GM13976 (cell line): ENCODE data around the gene ENAH.

Source experiments
- DNase-seq: peaks from one replicate; pipeline ENCODE4 v3.0.0; 2012; ENCODE audit warnings: low spot score
- in situ Hi-C: fragments of 300-500 bp; cut with MboI; formaldehyde crosslinking; loops from one replicate; pipeline ENCODE4 v1.12.0; 2022; ENCODE audit warnings: low sequenced_read_pairs, mixed read lengths, inconsistent platforms; ENCODE audit not compliant: unreplicated experiment
- TF ChIP-seq, protein P1 (sequence below): IDR thresholded peaks from 2 replicates; pipeline ENCODE4 v1.5.1; 2012; ENCODE audit warnings: borderline replicate concordance, mild to moderate bottlenecking; ENCODE audit not compliant: insufficient read depth; ENCODE audit errors: extremely low read depth, missing control alignments, control extremely low read depth

Gene ENAH

DNA sequence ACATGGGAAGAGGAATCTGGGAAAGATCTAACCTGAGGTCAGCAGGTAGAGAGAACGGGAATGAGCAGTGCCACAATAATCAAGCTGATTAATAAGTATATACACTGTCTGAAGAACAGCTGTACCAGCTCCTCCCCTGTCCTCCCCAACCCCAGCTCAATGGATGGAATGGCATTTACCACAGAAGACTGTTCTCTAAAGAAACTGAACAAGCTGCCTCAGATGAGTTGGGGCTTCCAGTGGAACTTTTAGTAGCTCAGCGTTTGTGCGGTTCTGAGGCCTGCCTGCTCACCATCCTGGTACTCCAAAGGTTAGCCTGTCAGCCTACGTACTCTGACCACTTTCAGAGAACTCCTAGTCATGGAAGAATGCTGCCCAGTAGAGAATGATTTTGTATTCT lies 123.2 kb downstream of the ENAH start:
- no peak for DNase-seq
- TF ChIP-seq, protein P1, sequence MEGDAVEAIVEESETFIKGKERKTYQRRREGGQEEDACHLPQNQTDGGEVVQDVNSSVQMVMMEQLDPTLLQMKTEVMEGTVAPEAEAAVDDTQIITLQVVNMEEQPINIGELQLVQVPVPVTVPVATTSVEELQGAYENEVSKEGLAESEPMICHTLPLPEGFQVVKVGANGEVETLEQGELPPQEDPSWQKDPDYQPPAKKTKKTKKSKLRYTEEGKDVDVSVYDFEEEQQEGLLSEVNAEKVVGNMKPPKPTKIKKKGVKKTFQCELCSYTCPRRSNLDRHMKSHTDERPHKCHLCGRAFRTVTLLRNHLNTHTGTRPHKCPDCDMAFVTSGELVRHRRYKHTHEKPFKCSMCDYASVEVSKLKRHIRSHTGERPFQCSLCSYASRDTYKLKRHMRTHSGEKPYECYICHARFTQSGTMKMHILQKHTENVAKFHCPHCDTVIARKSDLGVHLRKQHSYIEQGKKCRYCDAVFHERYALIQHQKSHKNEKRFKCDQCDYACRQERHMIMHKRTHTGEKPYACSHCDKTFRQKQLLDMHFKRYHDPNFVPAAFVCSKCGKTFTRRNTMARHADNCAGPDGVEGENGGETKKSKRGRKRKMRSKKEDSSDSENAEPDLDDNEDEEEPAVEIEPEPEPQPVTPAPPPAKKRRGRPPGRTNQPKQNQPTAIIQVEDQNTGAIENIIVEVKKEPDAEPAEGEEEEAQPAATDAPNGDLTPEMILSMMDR = no peak
- in situ Hi-C loops = no loop called here

DNA sequence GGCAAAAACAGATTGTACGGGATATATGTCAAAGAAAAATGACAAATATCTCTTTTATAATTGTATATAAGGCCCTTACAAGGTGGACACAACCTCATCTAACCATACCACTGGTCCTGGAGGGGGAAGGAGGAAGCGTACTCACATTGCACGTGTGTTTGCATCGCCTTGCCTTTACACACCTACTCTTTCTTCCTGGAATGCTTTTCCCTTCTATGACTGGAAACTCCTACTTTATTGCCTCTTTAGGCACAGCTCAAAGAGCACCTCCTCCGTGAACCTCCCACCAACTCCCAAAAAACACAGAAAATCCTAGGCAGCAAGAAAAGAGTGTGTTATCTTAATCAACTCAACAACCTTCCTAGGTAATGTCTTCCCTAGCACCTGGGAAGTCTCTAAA lies 125.3 kb downstream of the ENAH start:
- DNase-seq = no peak
- TF ChIP-seq, protein P1 = no peak
- in situ Hi-C loops = no loop called here

DNA sequence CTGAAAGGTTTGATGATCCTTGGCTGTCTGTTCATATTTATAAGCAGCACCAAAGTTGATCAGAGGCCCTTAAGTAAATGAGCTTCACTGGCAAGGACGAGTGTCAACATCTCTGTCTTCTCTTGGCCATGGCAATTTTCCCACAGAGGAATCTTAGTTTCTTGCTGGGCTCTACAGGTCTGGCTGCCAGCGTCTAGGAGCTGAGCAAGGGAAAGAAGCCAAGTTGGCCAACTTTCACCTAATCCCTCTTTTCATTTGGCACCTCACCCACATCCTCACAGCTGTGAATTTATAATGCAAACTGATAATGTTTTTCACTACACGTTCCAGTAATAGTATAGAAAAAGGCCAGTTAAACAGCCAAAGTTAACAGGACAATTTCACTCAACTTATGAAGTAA lies 126.0 kb downstream of the ENAH start:
- no peak for DNase-seq
- in situ Hi-C loops = no loop called here
- TF ChIP-seq, protein P1 = no peak

DNA sequence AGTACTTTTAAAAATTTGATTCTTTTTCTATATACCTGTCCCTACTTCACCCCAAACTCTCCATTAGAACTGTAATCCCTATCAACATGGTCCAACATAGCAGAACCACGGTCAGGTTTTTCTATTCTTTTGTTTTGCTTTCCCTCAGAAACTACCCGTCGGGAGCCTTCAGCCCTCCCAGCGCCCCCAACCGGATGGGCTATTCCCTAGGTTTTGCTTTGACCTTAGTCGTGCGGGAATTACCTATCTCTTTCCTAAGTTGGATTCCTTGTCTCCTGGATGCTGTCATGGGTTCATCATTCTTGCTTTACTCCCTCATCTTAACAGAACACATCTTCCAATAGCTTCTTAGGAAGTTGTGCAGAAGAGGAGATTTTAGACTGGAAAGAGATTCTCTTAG lies 127.5 kb downstream of the ENAH start:
- DNase-seq = no peak
- in situ Hi-C loops = no loop called here
- TF ChIP-seq, protein P1 = no peak

DNA sequence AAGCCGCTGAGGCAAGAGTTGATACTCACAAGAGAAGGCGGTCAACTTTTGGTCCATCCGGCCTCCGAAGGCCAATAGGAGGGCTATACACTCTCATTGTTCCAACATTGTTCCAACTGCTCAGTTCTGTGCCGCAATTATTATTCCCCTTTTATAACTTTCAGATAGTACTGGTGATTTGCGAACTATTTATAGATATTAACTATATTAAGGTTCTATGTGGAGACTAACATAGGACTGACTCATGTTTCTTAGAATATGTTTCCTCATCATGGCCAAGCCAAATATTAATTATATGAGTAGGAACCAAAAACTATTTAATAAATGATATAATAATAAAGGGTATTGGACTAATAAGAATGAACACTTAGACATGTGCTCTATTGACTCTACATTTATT lies 128.4 kb downstream of the ENAH start:
- no peak for DNase-seq
- in situ Hi-C loops = no loop called here
- TF ChIP-seq, protein P1 = no peak

DNA sequence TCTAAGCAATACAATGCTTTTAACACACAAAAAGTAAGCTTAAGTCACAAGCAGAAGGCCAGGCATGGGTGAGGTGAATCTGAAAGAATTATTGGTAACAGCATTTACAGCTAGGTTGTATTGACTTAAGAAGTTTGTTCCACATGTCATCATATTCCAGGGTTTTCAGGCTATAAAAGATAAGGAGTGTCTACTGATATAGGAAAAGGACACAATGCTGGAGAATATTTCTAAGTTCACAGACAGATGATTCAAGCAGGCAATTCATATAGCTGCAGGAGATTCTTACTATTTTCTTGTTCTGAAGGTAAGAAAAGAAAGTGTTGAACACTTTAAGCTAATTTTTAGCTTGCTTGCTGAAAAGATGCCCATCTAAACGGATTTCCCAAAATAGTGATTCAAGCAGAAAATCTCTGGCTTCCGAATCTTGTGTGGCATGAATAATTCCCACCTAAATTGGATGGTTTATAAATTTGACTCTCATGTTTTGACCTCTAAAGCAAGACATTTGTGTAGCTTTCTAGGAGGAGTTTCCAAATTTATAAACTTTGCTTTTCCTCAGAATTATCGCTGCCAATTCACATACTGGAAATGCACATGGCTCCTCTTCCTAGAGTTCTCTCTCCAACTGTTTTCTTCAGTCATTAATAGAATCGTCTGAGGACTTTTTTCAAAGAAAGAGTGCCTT lies 129.5 kb downstream of the ENAH start:
- no peak for DNase-seq
- TF ChIP-seq, protein P1 = no peak
- in situ Hi-C loops = no loop called here
